ENCODE data around the gene TERT.
"Not testable (repeated sequence)": the region's sequence is repeated elsewhere in the genome, so short reads cannot be mapped to it uniquely, and the experiment has no call there.

TERT gene

GRCh38 chr5:1331861-1332405 lies 37.1 kb upstream of the TERT start:
- no peak for DNase-seq
- Histone ChIP-seq H3K27me3 (replicated peaks; ENCODE audit: control insufficient read depth, insufficient read depth, low read length, poor library complexity, severe bottlenecking) (no peaks in the 10 kb centered on the region), H3K4me1 (ENCODE audit: control insufficient read depth, insufficient read depth, low read length, poor library complexity, severe bottlenecking) (no peaks in the 10 kb centered on the region), H3K4me3 (ENCODE audit: insufficient read depth, low read depth, low read length, poor library complexity, severe bottlenecking) (no peak overlapping the region), H3K9me3 (ENCODE audit: control insufficient read depth, low read length) (no peaks in the 10 kb centered on the region), H3K36me3 (ENCODE audit: control insufficient read depth, insufficient read depth, low read length) (peaks cover 68% of the 10 kb centered on the region), H3K27ac (ENCODE audit: insufficient read depth, low read length, poor library complexity, severe bottlenecking) (no peak overlapping the region)

GRCh38 chr5:1330847-1331831 lies 36.3 kb upstream of the TERT start:
- Histone ChIP-seq H3K27me3 (replicated peaks; ENCODE audit: control insufficient read depth, insufficient read depth, low read length, poor library complexity, severe bottlenecking) (no peaks in the 10 kb centered on the region), H3K4me1 (ENCODE audit: control insufficient read depth, insufficient read depth, low read length, poor library complexity, severe bottlenecking) (no peaks in the 10 kb centered on the region), H3K9me3 (ENCODE audit: control insufficient read depth, low read length) (no peaks in the 10 kb centered on the region), H3K4me3 (ENCODE audit: insufficient read depth, low read depth, low read length, poor library complexity, severe bottlenecking) (no peak overlapping the region), H3K36me3 (ENCODE audit: control insufficient read depth, insufficient read depth, low read length) (peaks cover 62% of the 10 kb centered on the region), H3K27ac (ENCODE audit: insufficient read depth, low read length, poor library complexity, severe bottlenecking) (no peak overlapping the region)
- no peak for DNase-seq

- peaks cover 63% of the 10 kb centered on the region for H3K36me3 ChIP-seq (ENCODE audit: control insufficient read depth, insufficient read depth, low read length)
- no peaks in the 10 kb centered on the region for H3K27me3 ChIP-seq (replicated peaks; ENCODE audit: control insufficient read depth, insufficient read depth, low read length, poor library complexity, severe bottlenecking)
- no peaks in the 10 kb centered on the region for H3K4me1 ChIP-seq (ENCODE audit: control insufficient read depth, insufficient read depth, low read length, poor library complexity, severe bottlenecking)
- no peak for DNase-seq
- no peak overlapping the region for H3K27ac ChIP-seq (ENCODE audit: insufficient read depth, low read length, poor library complexity, severe bottlenecking)
- H3K4me3 ChIP-seq (ENCODE audit: insufficient read depth, low read depth, low read length, poor library complexity, severe bottlenecking) = no peak overlapping the region
- no peaks in the 10 kb centered on the region for H3K9me3 ChIP-seq (ENCODE audit: control insufficient read depth, low read length)
Observed at GRCh38 chr5:1330146-1330846, 35.4 kb upstream of the TERT start.

- no peak for DNase-seq
- H3K36me3 ChIP-seq (ENCODE audit: control insufficient read depth, insufficient read depth, low read length) = peaks cover 65% of the 10 kb centered on the region
- no peaks in the 10 kb centered on the region for H3K27me3 ChIP-seq (replicated peaks; ENCODE audit: control insufficient read depth, insufficient read depth, low read length, poor library complexity, severe bottlenecking)
- H3K4me3 ChIP-seq (ENCODE audit: insufficient read depth, low read depth, low read length, poor library complexity, severe bottlenecking) = no peak overlapping the region
- no peak overlapping the region for H3K27ac ChIP-seq (ENCODE audit: insufficient read depth, low read length, poor library complexity, severe bottlenecking)
- no peaks in the 10 kb centered on the region for H3K4me1 ChIP-seq (ENCODE audit: control insufficient read depth, insufficient read depth, low read length, poor library complexity, severe bottlenecking)
- no peaks in the 10 kb centered on the region for H3K9me3 ChIP-seq (ENCODE audit: control insufficient read depth, low read length)
Observed at GRCh38 chr5:1329111-1329579, 34.3 kb upstream of the TERT start.

- peaks cover 65% of the 10 kb centered on the region for H3K36me3 ChIP-seq (ENCODE audit: control insufficient read depth, insufficient read depth, low read length)
- not testable (repeated sequence) for H3K27ac ChIP-seq (ENCODE audit: insufficient read depth, low read length, poor library complexity, severe bottlenecking); H3K9me3 ChIP-seq (ENCODE audit: control insufficient read depth, low read length); H3K27me3 ChIP-seq (replicated peaks; ENCODE audit: control insufficient read depth, insufficient read depth, low read length, poor library complexity, severe bottlenecking); DNase-seq; H3K4me3 ChIP-seq (ENCODE audit: insufficient read depth, low read depth, low read length, poor library complexity, severe bottlenecking); H3K4me1 ChIP-seq (ENCODE audit: control insufficient read depth, insufficient read depth, low read length, poor library complexity, severe bottlenecking)
Observed at GRCh38 chr5:1328237-1329110, 33.6 kb upstream of the TERT start.

- not testable (repeated sequence) for H3K4me1 ChIP-seq (ENCODE audit: control insufficient read depth, insufficient read depth, low read length, poor library complexity, severe bottlenecking); H3K4me3 ChIP-seq (ENCODE audit: insufficient read depth, low read depth, low read length, poor library complexity, severe bottlenecking); H3K27me3 ChIP-seq (replicated peaks; ENCODE audit: control insufficient read depth, insufficient read depth, low read length, poor library complexity, severe bottlenecking); H3K9me3 ChIP-seq (ENCODE audit: control insufficient read depth, low read length); DNase-seq; H3K27ac ChIP-seq (ENCODE audit: insufficient read depth, low read length, poor library complexity, severe bottlenecking)
- H3K36me3 ChIP-seq (ENCODE audit: control insufficient read depth, insufficient read depth, low read length) = peaks cover 58% of the 10 kb centered on the region
Observed at GRCh38 chr5:1326901-1327756, 32.3 kb upstream of the TERT start.

- not testable (repeated sequence) for H3K4me1 ChIP-seq (ENCODE audit: control insufficient read depth, insufficient read depth, low read length, poor library complexity, severe bottlenecking); DNase-seq; H3K9me3 ChIP-seq (ENCODE audit: control insufficient read depth, low read length); H3K27ac ChIP-seq (ENCODE audit: insufficient read depth, low read length, poor library complexity, severe bottlenecking); H3K27me3 ChIP-seq (replicated peaks; ENCODE audit: control insufficient read depth, insufficient read depth, low read length, poor library complexity, severe bottlenecking); H3K4me3 ChIP-seq (ENCODE audit: insufficient read depth, low read depth, low read length, poor library complexity, severe bottlenecking)
- H3K36me3 ChIP-seq (ENCODE audit: control insufficient read depth, insufficient read depth, low read length) = peaks cover 58% of the 10 kb centered on the region
Observed at GRCh38 chr5:1326532-1326875, 31.6 kb upstream of the TERT start.

- no peaks in the 10 kb centered on the region for H3K27me3 ChIP-seq (replicated peaks; ENCODE audit: control insufficient read depth, insufficient read depth, low read length, poor library complexity, severe bottlenecking)
- peaks cover 58% of the 10 kb centered on the region for H3K36me3 ChIP-seq (ENCODE audit: control insufficient read depth, insufficient read depth, low read length)
- H3K4me3 ChIP-seq (ENCODE audit: insufficient read depth, low read depth, low read length, poor library complexity, severe bottlenecking) = no peak overlapping the region
- no peaks in the 10 kb centered on the region for H3K4me1 ChIP-seq (ENCODE audit: control insufficient read depth, insufficient read depth, low read length, poor library complexity, severe bottlenecking)
- H3K9me3 ChIP-seq (ENCODE audit: control insufficient read depth, low read length) = no peaks in the 10 kb centered on the region
- no peak for DNase-seq
- no peak overlapping the region for H3K27ac ChIP-seq (ENCODE audit: insufficient read depth, low read length, poor library complexity, severe bottlenecking)
Observed at GRCh38 chr5:1325870-1326531, 31.1 kb upstream of the TERT start.

Data from effector memory CD4-positive, alpha-beta T cell (primary cell).